PFSK-1 (cell line): ENCODE data around the gene MYL9.

ENCODE experiments used
- POLR2AphosphoS5 ChIP-seq: IDR thresholded peaks from 2 replicates; pipeline ENCODE4 v1.6.1; 2012; ENCODE audit warnings: low read depth, mild to moderate bottlenecking, control low read depth, low read length, moderate library complexity
- SIN3A ChIP-seq: IDR thresholded peaks from 2 replicates; pipeline ENCODE4 v1.6.1; 2012; ENCODE audit warnings: mild to moderate bottlenecking, low read length, moderate library complexity, borderline replicate concordance; ENCODE audit not compliant: insufficient read depth
- TAF1 ChIP-seq: IDR thresholded peaks from 2 replicates; pipeline ENCODE4 v1.6.1; 2012; ENCODE audit warnings: low read length, control low read depth, borderline replicate concordance; ENCODE audit not compliant: insufficient read depth

DNA sequence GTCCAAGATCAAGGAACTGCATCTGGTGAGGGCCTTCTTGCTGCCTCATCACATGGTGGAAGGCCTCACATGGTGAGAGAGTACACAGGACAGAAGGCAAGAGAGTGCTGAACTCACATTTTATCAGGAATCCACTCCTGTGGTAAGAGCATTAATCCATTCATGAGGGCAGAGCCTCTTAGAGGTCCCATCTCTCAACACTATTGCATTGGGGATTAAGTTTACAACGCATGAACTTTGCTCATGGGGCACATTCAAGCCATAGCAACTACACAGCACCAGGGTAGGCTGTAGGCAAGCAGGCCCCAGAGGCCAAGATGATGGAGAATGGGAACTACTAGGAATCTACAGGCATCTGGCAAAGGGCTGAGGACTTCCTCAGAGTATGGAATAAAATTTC, 22.1 kb downstream of the MYL9 start:
- TF ChIP-seq POLR2AphosphoS5 (no peak), TAF1 (no peak), SIN3A (no peak)
